WTC11 (cell line): ENCODE measurements around the gene VAT1.

Experiments
- AFF4 ChIP-seq: sonication (generic); formaldehyde crosslinking; IDR thresholded peaks from 2 replicates; pipeline ENCODE4 v1.8.1; 2023; ENCODE audit warnings: mild to moderate bottlenecking, missing genetic modification reagents, borderline replicate concordance
- ARID4B ChIP-seq: sonication (generic); formaldehyde crosslinking; IDR thresholded peaks from 2 replicates; pipeline ENCODE4 v1.8.0; 2023; ENCODE audit warnings: missing genetic modification reagents, mild to moderate bottlenecking, borderline replicate concordance
- ATF1 ChIP-seq: sonication (generic); formaldehyde crosslinking; IDR thresholded peaks from 2 replicates; pipeline ENCODE4 v1.8.1; 2023; ENCODE audit warnings: mild to moderate bottlenecking, moderate library complexity, missing genetic modification reagents
- CTCF ChIP-seq: fragments of 200-600 bp; IDR thresholded peaks from 2 replicates; pipeline ENCODE4 v1.8.0; 2022; ENCODE audit warnings: antibody characterized with exemption
- EMX1 ChIP-seq: fragments of 250-450 bp; sonication (Bioruptor Pico); IDR thresholded peaks from 2 replicates; pipeline ENCODE4 v1.8.0; 2021; ENCODE audit warnings: mild to moderate bottlenecking
- FOXK1 ChIP-seq: sonication (generic); formaldehyde crosslinking; IDR thresholded peaks from 2 replicates; pipeline ENCODE4 v1.8.0; 2022; ENCODE audit warnings: mild to moderate bottlenecking, moderate library complexity, missing genetic modification reagents
- SP1 ChIP-seq: sonication (generic); formaldehyde crosslinking; conservative IDR thresholded peaks from 2 replicates; pipeline ENCODE4 v1.8.1; 2022; ENCODE audit warnings: missing genetic modification reagents
- TEAD4 ChIP-seq: sonication (generic); formaldehyde crosslinking; IDR thresholded peaks from 2 replicates; pipeline ENCODE4 v1.8.0; 2022; ENCODE audit warnings: mild to moderate bottlenecking, missing genetic modification reagents
- TP53 ChIP-seq: sonication (generic); formaldehyde crosslinking; IDR thresholded peaks from 2 replicates; pipeline ENCODE4 v1.8.1; 2023; ENCODE audit warnings: mild to moderate bottlenecking, missing genetic modification reagents
- USF1 ChIP-seq: sonication (generic); formaldehyde crosslinking; IDR thresholded peaks from 2 replicates; pipeline ENCODE4 v1.8.0; 2022; ENCODE audit warnings: mild to moderate bottlenecking, missing genetic modification reagents
- USF2 ChIP-seq: sonication (generic); formaldehyde crosslinking; IDR thresholded peaks from 2 replicates; pipeline ENCODE4 v1.8.1; 2023; ENCODE audit warnings: mild to moderate bottlenecking, missing genetic modification reagents, moderate library complexity
- ZNF281 ChIP-seq: sonication (generic); formaldehyde crosslinking; IDR thresholded peaks from 2 replicates; pipeline ENCODE4 v1.8.0; 2023; ENCODE audit warnings: mild to moderate bottlenecking, missing genetic modification reagents
- ZNF532 ChIP-seq: fragments of 250-450 bp; sonication (Bioruptor Pico); IDR thresholded peaks from 2 replicates; pipeline ENCODE4 v1.9.0; 2021; ENCODE audit warnings: mild to moderate bottlenecking, borderline replicate concordance

- TF ChIP-seq CTCF (no peak), TEAD4 (CRISPR knock-in tag) (no peak), FOXK1 (CRISPR knock-in tag) (no peak), ATF1 (CRISPR knock-in tag) (no peak), USF2 (CRISPR knock-in tag) (no peak), SP1 (CRISPR knock-in tag) (peak; percentile 12; the same call in 1 of the 2 replicates), ZNF281 (CRISPR knock-in tag) (no peak), EMX1 (CRISPR knock-in tag) (no peak), ARID4B (CRISPR knock-in tag) (no peak; the same call in 1 of the 2 replicates), USF1 (CRISPR knock-in tag) (no peak), ZNF532 (CRISPR knock-in tag) (no peak), TP53 (CRISPR knock-in tag) (no peak), AFF4 (CRISPR knock-in tag) (no peak)
These were observed 42.5 kb downstream of the VAT1 start, which contains the start of gene PTGES3L for GRCh38 chr17:42979511-42980273.
